B cell (primary cell): ENCODE measurements around the gene MIF.

ENCODE experiments used
- EZH2 ChIP-seq: IDR thresholded peaks from 2 replicates; pipeline ENCODE4 v1.6.1; 2012; ENCODE audit warnings: borderline replicate concordance, low read depth, mild to moderate bottlenecking, moderate library complexity, low read length; ENCODE audit not compliant: insufficient read depth, poor library complexity, severe bottlenecking
- TF ChIP-seq, protein P1 (sequence below): fragments of 200-600 bp; IDR thresholded peaks from one replicate; pipeline ENCODE4 v1.8.0; 2022; ENCODE audit warnings: antibody characterized with exemption, mild to moderate bottlenecking

- TF ChIP-seq, protein P1, sequence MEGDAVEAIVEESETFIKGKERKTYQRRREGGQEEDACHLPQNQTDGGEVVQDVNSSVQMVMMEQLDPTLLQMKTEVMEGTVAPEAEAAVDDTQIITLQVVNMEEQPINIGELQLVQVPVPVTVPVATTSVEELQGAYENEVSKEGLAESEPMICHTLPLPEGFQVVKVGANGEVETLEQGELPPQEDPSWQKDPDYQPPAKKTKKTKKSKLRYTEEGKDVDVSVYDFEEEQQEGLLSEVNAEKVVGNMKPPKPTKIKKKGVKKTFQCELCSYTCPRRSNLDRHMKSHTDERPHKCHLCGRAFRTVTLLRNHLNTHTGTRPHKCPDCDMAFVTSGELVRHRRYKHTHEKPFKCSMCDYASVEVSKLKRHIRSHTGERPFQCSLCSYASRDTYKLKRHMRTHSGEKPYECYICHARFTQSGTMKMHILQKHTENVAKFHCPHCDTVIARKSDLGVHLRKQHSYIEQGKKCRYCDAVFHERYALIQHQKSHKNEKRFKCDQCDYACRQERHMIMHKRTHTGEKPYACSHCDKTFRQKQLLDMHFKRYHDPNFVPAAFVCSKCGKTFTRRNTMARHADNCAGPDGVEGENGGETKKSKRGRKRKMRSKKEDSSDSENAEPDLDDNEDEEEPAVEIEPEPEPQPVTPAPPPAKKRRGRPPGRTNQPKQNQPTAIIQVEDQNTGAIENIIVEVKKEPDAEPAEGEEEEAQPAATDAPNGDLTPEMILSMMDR: no peak
- TF ChIP-seq EZH2: no peak
These were observed 44.3 kb downstream of the MIF start for GRCh38 chr22:23938328-23939016.
